ENCODE measurements around the gene ELP2.
"Not testable (repeated sequence)": the region's sequence is repeated elsewhere in the genome, so short reads cannot be mapped to it uniquely, and the experiment has no call there.

Gene ELP2

GRCh38 chr18:36088256-36088655, 41.4 kb upstream of the ELP2 start:
- Histone ChIP-seq H2AFZ (no peak overlapping the region), H3K36me3 (ENCODE audit: control insufficient read depth, insufficient read depth, low read length) (no peaks in the 10 kb centered on the region), H3K9ac (no peak overlapping the region), H3K4me3 (ENCODE audit: low read depth, low read length) (no peak overlapping the region), H3K4me2 (ENCODE audit: low read length) (no peak overlapping the region), H3K9me3 (ENCODE audit: control insufficient read depth, low read length) (no peaks in the 10 kb centered on the region), H3K27me3 (ENCODE audit: control insufficient read depth, insufficient read depth, low read length) (no peaks in the 10 kb centered on the region), H3K27ac (no peak overlapping the region), H3K4me1 (peaks cover 2% of the 10 kb centered on the region), H3K79me2 (no peaks in the 10 kb centered on the region)
- no peak for TF ChIP-seq CTCF (IDR thresholded peaks at IDR 0.05)

DNA sequence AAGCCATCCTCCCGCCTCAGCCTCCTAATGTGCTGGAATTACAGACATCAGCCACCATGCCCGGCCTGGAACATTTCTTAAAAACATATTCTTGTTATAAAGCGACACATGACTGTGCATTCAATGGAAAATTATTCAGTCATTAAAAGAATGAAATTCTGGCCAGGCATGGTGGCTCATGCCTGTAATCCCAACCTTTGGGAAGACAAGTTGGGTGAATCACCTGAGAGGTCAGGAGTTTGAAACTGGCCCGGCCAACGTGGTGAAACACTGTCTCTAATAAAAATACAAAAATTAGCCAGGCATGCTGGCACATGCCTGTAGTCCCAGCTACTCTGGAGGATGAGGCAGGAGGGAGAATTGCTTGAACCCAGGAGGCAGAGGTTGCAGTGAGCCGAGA, 40.7 kb upstream of the ELP2 start:
- H3K79me2 ChIP-seq = no peaks in the 10 kb centered on the region
- no peaks in the 10 kb centered on the region for H3K9me3 ChIP-seq (ENCODE audit: control insufficient read depth, low read length)
- no peak overlapping the region for H3K9ac ChIP-seq
- no peak overlapping the region for H3K4me2 ChIP-seq (ENCODE audit: low read length)
- no peak overlapping the region for H3K4me3 ChIP-seq (ENCODE audit: low read depth, low read length)
- H3K27ac ChIP-seq = no peak overlapping the region
- H3K27me3 ChIP-seq (ENCODE audit: control insufficient read depth, insufficient read depth, low read length) = no peaks in the 10 kb centered on the region
- no peak overlapping the region for H2AFZ ChIP-seq
- no peak for TF ChIP-seq CTCF (IDR thresholded peaks at IDR 0.05)
- H3K4me1 ChIP-seq = peaks cover 2% of the 10 kb centered on the region
- H3K36me3 ChIP-seq (ENCODE audit: control insufficient read depth, insufficient read depth, low read length) = no peaks in the 10 kb centered on the region

GRCh38 chr18:36092116-36092515, 37.6 kb upstream of the ELP2 start:
- not testable (repeated sequence) for H3K27me3 ChIP-seq (ENCODE audit: control insufficient read depth, insufficient read depth, low read length); H3K9ac ChIP-seq

GRCh38 chr18:36094431-36094830, 35.3 kb upstream of the ELP2 start:
- no peak overlapping the region for H3K4me2 ChIP-seq (ENCODE audit: low read length)
- no peak for TF ChIP-seq CTCF (IDR thresholded peaks at IDR 0.05)
- H3K27me3 ChIP-seq (ENCODE audit: control insufficient read depth, insufficient read depth, low read length) = no peaks in the 10 kb centered on the region
- H3K4me3 ChIP-seq (ENCODE audit: low read depth, low read length) = no peak overlapping the region
- no peaks in the 10 kb centered on the region for H3K9me3 ChIP-seq (ENCODE audit: control insufficient read depth, low read length)
- no peak overlapping the region for H2AFZ ChIP-seq
- H3K4me1 ChIP-seq = peaks cover 2% of the 10 kb centered on the region
- no peak overlapping the region for H3K27ac ChIP-seq
- no peaks in the 10 kb centered on the region for H3K36me3 ChIP-seq (ENCODE audit: control insufficient read depth, insufficient read depth, low read length)
- no peak overlapping the region for H3K9ac ChIP-seq
- H3K79me2 ChIP-seq = no peaks in the 10 kb centered on the region

More at GRCh38 chr18:36092116-36092515, 37.6 kb upstream of the ELP2 start:
- H3K9me3 ChIP-seq (ENCODE audit: control insufficient read depth, low read length); H3K79me2 ChIP-seq; H3K27ac ChIP-seq; H3K36me3 ChIP-seq (ENCODE audit: control insufficient read depth, insufficient read depth, low read length); H3K4me2 ChIP-seq (ENCODE audit: low read length); H3K4me3 ChIP-seq (ENCODE audit: low read depth, low read length); H3K4me1 ChIP-seq: not testable (repeated sequence)
- H2AFZ ChIP-seq = peak overlapping the region; percentile 54

DNA sequence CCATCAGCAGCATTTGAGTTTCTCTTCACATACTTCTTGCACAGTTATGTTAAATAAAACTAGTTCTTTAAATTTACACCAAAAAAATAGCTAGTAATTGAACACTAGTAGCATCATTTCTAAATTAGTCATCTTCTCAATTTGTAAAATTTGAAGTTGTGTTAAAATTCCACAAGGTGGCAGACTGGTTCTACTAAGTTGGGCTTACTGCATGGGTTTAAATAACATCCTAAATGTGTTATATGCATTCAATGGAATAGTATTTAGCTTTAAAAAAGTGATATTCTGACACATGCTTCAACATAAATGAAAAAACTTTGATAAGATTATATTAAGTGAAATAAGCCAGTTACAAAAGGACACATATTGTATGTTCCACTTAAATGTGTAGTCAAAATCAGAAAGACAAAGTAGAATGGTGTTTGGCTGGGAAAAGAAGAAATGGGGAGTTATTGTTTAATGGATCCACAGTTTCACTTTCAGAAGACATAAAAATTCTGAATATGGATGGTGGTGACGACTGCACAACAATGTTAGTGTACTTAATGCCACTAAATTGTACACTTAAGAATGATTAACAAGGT, 33.7 kb upstream of the ELP2 start:
- TF ChIP-seq CTCF (IDR thresholded peaks at IDR 0.05) = peak; percentile 60
- Histone ChIP-seq H3K9ac (no peak overlapping the region), H3K79me2 (no peaks in the 10 kb centered on the region), H2AFZ (no peak overlapping the region), H3K4me3 (ENCODE audit: low read depth, low read length) (no peak overlapping the region), H3K9me3 (ENCODE audit: control insufficient read depth, low read length) (no peaks in the 10 kb centered on the region), H3K4me2 (ENCODE audit: low read length) (no peak overlapping the region), H3K27me3 (ENCODE audit: control insufficient read depth, insufficient read depth, low read length) (no peaks in the 10 kb centered on the region), H3K4me1 (peaks cover 2% of the 10 kb centered on the region), H3K27ac (no peak overlapping the region), H3K36me3 (ENCODE audit: control insufficient read depth, insufficient read depth, low read length) (no peaks in the 10 kb centered on the region)
